Peyer's patch (tissue), 4 donors: ENCODE data around the gene RRP12.

ENCODE experiments used
- POLR2A ChIP-seq, 2 donors: fragments of 450-650 bp; IDR thresholded peaks; one replicate each; pipeline ENCODE4 v1.5.1; 2017; ENCODE audit warnings: antibody characterized with exemption in 2 of 2, mild to moderate bottlenecking in 2 of 2, moderate library complexity in 2 of 2
- TF ChIP-seq, protein P1 (sequence below), 6 experiments: fragments of 450-650 bp in 4 of 6; fragments of 200-600 bp in 2 of 6; sonication (generic) in 1 of 6; IDR thresholded peaks; one replicate each; pipeline ENCODE4 v1.5.1; 2017 to 2019; ENCODE audit warnings: antibody characterized with exemption in 6 of 6, mild to moderate bottlenecking in 3 of 6, moderate library complexity in 1 of 6

DNA sequence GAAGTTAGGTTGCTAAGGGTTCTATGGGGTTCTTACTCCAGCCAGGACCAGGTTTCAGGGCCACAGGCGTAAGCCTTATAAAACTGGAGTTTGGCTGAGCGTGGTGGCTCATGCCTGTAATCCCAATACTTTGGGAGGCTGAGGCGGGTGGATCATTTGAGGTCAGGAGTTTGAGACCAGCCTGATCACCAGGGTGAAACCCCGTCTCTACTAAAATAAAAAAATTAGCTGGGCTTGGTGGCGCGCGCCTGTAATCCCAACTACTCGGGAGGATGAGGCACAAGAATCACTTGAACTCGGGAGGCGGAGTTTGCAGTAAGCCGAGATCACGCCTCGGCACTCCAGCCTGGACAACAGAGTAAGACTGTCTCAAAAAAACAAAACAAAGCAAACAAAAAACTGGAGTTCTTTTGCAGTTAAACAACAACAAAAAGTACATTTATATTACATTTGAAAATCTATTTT is 347 bp upstream of the RRP12 start:
- TF ChIP-seq, protein P1, sequence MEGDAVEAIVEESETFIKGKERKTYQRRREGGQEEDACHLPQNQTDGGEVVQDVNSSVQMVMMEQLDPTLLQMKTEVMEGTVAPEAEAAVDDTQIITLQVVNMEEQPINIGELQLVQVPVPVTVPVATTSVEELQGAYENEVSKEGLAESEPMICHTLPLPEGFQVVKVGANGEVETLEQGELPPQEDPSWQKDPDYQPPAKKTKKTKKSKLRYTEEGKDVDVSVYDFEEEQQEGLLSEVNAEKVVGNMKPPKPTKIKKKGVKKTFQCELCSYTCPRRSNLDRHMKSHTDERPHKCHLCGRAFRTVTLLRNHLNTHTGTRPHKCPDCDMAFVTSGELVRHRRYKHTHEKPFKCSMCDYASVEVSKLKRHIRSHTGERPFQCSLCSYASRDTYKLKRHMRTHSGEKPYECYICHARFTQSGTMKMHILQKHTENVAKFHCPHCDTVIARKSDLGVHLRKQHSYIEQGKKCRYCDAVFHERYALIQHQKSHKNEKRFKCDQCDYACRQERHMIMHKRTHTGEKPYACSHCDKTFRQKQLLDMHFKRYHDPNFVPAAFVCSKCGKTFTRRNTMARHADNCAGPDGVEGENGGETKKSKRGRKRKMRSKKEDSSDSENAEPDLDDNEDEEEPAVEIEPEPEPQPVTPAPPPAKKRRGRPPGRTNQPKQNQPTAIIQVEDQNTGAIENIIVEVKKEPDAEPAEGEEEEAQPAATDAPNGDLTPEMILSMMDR (IDR thresholded peaks at IDR 0.05), result no peak
- TF ChIP-seq POLR2A (IDR thresholded peaks at IDR 0.05), result no peak
